Measurements from ENCODE around the gene COL27A1. TPM values are rescaled to one million over a fixed set of nuclear protein-coding genes. Genes with fewer than 3 reads are reported as not detected.

COL27A1 gene
- total and polyA plus RNA-seq, 2 experiments from 2014 or later = 10.5 to 18.0 TPM

DNA sequence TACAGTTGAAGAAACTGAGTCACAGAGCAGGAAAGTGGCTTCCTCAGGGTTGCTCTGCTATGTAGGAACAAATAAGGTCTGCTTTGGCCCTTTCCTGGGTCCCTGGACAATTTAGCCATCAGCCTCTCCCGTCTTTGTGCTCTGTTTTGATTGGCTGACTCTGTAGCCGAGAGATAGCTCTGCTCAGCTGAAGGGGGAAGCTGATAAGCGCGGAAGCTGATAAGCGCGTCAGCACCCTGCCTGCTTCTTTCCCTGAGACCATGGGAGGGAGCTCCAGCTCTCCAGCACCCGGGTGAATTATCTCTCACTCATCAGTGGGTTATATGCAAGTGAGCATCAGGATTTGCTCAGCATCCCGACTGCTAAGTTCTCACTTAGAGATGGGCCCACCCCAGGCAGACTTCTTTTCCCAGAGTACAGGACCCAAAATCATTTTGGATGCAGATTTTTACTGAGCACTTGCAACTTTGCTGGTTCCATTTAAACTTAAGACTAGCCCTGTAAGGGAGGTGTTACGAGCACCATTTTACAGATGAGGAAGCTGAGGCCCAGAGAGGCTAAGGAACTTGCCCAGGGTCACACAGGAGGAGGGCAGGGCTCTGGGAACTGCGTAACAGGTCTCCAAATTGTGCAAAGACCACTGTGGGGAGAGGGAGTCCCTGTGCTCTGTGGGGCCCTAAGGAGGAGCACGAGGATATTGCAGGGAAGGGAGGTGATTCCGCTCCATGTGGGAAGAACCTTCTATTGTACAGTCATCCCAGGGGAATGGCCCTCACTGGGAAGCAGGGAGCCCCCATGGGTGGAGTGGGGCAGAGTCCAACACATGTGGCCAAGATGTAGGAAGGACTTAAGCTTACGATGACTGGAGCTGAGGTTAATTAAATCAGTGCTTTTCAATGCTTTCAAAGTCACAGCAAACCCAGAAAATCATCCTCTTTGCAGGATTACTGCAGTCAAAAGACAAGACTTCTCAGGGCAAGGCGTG, 83.8 kb downstream of the COL27A1 start:
- Histone ChIP-seq H2AFZ (no peak overlapping the region), H3K4me2 (no peak overlapping the region), H3K4me3 (no peak overlapping the region), H3K4me1 (ENCODE audit: insufficient read depth) (no peaks in the 10 kb centered on the region), H3K36me3 (ENCODE audit: insufficient read depth) (no peaks in the 10 kb centered on the region), H3K79me2 (replicated peaks; ENCODE audit: insufficient read depth) (no peaks in the 10 kb centered on the region), H3K9me2 (ENCODE audit: insufficient read depth) (no peaks in the 10 kb centered on the region), H3F3A (replicated peaks; ENCODE audit: low read depth) (no peaks in the 10 kb centered on the region), H3K27ac (ENCODE audit: low read depth) (no peak overlapping the region), H4K20me1 (replicated peaks; ENCODE audit: insufficient read depth) (no peaks in the 10 kb centered on the region), H3K27me3 (ENCODE audit: insufficient read depth) (no peaks in the 10 kb centered on the region)
- Mint-ChIP-seq H3K27me3 (ENCODE audit: insufficient read depth, low read depth, poor library complexity) (peaks cover 12% of the 10 kb centered on the region), H3K4me1 (peaks cover 23% of the 10 kb centered on the region), H3K27ac (no peak overlapping the region), H3K36me3 (ENCODE audit: low read depth) (no peaks in the 10 kb centered on the region; the same call in 2 of the 3 replicates), H3K9me3 (no peaks in the 10 kb centered on the region), H3K4me3 (no peak overlapping the region)
- TF ChIP-seq, protein P1, sequence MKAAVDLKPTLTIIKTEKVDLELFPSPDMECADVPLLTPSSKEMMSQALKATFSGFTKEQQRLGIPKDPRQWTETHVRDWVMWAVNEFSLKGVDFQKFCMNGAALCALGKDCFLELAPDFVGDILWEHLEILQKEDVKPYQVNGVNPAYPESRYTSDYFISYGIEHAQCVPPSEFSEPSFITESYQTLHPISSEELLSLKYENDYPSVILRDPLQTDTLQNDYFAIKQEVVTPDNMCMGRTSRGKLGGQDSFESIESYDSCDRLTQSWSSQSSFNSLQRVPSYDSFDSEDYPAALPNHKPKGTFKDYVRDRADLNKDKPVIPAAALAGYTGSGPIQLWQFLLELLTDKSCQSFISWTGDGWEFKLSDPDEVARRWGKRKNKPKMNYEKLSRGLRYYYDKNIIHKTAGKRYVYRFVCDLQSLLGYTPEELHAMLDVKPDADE (IDR thresholded peaks at IDR 0.05) = no peak
- TF ChIP-seq CREB1 (CRISPR knock-in tag; IDR thresholded peaks at IDR 0.05; ENCODE audit: low read depth) = peak; percentile 51
- TF ChIP-seq, protein P2, sequence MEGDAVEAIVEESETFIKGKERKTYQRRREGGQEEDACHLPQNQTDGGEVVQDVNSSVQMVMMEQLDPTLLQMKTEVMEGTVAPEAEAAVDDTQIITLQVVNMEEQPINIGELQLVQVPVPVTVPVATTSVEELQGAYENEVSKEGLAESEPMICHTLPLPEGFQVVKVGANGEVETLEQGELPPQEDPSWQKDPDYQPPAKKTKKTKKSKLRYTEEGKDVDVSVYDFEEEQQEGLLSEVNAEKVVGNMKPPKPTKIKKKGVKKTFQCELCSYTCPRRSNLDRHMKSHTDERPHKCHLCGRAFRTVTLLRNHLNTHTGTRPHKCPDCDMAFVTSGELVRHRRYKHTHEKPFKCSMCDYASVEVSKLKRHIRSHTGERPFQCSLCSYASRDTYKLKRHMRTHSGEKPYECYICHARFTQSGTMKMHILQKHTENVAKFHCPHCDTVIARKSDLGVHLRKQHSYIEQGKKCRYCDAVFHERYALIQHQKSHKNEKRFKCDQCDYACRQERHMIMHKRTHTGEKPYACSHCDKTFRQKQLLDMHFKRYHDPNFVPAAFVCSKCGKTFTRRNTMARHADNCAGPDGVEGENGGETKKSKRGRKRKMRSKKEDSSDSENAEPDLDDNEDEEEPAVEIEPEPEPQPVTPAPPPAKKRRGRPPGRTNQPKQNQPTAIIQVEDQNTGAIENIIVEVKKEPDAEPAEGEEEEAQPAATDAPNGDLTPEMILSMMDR (conservative IDR thresholded peaks at IDR 0.05; ENCODE audit: low read depth in 2 of 2) = peak; percentile 39 to 57
- peak; percentile 64 for DNase-seq (ENCODE audit: low spot score)
- ATAC-seq = peak; percentile 87

DNA sequence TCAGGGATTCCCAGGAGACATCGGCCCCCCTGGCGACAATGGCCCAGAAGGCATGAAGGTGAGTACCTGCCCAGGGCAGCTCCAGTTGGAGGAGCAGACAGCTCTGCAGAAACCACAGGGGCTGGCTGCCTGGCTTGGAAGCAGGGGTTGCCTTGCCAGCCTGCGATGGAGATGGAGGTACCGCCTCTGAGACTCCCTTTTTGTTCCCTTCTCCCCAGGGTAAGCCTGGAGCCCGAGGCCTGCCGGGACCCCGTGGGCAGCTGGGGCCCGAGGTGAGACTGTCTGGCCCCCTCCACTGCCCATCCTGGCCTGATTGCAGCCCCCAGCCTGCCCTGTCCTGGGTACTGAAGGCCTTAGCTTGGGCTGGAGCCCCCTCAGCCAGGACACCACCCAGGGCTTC, 84.9 kb downstream of the COL27A1 start:
- Histone ChIP-seq H3K79me2 (replicated peaks; ENCODE audit: insufficient read depth) (no peaks in the 10 kb centered on the region), H3K4me1 (ENCODE audit: insufficient read depth) (no peaks in the 10 kb centered on the region), H3K27me3 (ENCODE audit: insufficient read depth) (no peaks in the 10 kb centered on the region), H3K4me2 (no peak overlapping the region), H3F3A (replicated peaks; ENCODE audit: low read depth) (no peaks in the 10 kb centered on the region), H3K4me3 (no peak overlapping the region), H2AFZ (no peak overlapping the region), H3K27ac (ENCODE audit: low read depth) (no peak overlapping the region), H4K20me1 (replicated peaks; ENCODE audit: insufficient read depth) (no peaks in the 10 kb centered on the region), H3K36me3 (ENCODE audit: insufficient read depth) (no peaks in the 10 kb centered on the region), H3K9me2 (ENCODE audit: insufficient read depth) (no peaks in the 10 kb centered on the region)
- Mint-ChIP-seq H3K4me3 (no peak overlapping the region), H3K4me1 (peaks cover 20% of the 10 kb centered on the region), H3K9me3 (no peaks in the 10 kb centered on the region), H3K27me3 (ENCODE audit: insufficient read depth, low read depth, poor library complexity) (peaks cover 12% of the 10 kb centered on the region), H3K27ac (no peak overlapping the region), H3K36me3 (ENCODE audit: low read depth) (no peaks in the 10 kb centered on the region; the same call in 2 of the 3 replicates)
- no peak for ATAC-seq
- DNase-seq (ENCODE audit: low spot score) = no peak
- TF ChIP-seq JUNB (IDR thresholded peaks at IDR 0.05; ENCODE audit: unreplicated experiment) (no peak), ZNF114 (CRISPR knock-in tag; IDR thresholded peaks at IDR 0.05) (no peak)
- TF ChIP-seq, protein P3, sequence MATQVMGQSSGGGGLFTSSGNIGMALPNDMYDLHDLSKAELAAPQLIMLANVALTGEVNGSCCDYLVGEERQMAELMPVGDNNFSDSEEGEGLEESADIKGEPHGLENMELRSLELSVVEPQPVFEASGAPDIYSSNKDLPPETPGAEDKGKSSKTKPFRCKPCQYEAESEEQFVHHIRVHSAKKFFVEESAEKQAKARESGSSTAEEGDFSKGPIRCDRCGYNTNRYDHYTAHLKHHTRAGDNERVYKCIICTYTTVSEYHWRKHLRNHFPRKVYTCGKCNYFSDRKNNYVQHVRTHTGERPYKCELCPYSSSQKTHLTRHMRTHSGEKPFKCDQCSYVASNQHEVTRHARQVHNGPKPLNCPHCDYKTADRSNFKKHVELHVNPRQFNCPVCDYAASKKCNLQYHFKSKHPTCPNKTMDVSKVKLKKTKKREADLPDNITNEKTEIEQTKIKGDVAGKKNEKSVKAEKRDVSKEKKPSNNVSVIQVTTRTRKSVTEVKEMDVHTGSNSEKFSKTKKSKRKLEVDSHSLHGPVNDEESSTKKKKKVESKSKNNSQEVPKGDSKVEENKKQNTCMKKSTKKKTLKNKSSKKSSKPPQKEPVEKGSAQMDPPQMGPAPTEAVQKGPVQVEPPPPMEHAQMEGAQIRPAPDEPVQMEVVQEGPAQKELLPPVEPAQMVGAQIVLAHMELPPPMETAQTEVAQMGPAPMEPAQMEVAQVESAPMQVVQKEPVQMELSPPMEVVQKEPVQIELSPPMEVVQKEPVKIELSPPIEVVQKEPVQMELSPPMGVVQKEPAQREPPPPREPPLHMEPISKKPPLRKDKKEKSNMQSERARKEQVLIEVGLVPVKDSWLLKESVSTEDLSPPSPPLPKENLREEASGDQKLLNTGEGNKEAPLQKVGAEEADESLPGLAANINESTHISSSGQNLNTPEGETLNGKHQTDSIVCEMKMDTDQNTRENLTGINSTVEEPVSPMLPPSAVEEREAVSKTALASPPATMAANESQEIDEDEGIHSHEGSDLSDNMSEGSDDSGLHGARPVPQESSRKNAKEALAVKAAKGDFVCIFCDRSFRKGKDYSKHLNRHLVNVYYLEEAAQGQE (IDR thresholded peaks at IDR 0.05; ENCODE audit: unreplicated experiment) = no peak
- TF ChIP-seq, protein P4, sequence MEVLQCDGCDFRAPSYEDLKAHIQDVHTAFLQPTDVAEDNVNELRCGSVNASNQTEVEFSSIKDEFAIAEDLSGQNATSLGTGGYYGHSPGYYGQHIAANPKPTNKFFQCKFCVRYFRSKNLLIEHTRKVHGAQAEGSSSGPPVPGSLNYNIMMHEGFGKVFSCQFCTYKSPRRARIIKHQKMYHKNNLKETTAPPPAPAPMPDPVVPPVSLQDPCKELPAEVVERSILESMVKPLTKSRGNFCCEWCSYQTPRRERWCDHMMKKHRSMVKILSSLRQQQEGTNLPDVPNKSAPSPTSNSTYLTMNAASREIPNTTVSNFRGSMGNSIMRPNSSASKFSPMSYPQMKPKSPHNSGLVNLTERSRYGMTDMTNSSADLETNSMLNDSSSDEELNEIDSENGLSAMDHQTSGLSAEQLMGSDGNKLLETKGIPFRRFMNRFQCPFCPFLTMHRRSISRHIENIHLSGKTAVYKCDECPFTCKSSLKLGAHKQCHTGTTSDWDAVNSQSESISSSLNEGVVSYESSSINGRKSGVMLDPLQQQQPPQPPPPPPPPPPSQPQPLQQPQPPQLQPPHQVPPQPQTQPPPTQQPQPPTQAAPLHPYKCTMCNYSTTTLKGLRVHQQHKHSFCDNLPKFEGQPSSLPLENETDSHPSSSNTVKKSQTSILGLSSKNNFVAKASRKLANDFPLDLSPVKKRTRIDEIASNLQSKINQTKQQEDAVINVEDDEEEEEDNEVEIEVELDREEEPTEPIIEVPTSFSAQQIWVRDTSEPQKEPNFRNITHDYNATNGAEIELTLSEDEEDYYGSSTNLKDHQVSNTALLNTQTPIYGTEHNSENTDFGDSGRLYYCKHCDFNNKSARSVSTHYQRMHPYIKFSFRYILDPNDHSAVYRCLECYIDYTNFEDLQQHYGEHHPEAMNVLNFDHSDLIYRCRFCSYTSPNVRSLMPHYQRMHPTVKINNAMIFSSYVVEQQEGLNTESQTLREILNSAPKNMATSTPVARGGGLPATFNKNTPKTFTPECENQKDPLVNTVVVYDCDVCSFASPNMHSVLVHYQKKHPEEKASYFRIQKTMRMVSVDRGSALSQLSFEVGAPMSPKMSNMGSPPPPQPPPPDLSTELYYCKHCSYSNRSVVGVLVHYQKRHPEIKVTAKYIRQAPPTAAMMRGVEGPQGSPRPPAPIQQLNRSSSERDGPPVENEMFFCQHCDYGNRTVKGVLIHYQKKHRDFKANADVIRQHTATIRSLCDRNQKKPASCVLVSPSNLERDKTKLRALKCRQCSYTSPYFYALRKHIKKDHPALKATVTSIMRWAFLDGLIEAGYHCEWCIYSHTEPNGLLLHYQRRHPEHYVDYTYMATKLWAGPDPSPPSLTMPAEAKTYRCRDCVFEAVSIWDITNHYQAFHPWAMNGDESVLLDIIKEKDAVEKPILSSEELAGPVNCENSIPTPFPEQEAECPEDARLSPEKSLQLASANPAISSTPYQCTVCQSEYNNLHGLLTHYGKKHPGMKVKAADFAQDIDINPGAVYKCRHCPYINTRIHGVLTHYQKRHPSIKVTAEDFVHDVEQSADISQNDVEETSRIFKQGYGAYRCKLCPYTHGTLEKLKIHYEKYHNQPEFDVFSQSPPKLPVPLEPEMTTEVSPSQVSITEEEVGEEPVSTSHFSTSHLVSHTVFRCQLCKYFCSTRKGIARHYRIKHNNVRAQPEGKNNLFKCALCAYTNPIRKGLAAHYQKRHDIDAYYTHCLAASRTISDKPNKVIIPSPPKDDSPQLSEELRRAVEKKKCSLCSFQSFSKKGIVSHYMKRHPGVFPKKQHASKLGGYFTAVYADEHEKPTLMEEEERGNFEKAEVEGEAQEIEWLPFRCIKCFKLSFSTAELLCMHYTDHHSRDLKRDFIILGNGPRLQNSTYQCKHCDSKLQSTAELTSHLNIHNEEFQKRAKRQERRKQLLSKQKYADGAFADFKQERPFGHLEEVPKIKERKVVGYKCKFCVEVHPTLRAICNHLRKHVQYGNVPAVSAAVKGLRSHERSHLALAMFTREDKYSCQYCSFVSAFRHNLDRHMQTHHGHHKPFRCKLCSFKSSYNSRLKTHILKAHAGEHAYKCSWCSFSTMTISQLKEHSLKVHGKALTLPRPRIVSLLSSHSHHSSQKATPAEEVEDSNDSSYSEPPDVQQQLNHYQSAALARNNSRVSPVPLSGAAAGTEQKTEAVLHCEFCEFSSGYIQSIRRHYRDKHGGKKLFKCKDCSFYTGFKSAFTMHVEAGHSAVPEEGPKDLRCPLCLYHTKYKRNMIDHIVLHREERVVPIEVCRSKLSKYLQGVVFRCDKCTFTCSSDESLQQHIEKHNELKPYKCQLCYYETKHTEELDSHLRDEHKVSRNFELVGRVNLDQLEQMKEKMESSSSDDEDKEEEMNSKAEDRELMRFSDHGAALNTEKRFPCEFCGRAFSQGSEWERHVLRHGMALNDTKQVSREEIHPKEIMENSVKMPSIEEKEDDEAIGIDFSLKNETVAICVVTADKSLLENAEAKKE (CRISPR knock-in tag; IDR thresholded peaks at IDR 0.05) = no peak

Measured in GM23338 (cell line).